ENCODE data around the gene H3-3A. TPM values are rescaled to one million over a fixed set of nuclear protein-coding genes. Genes with fewer than 3 reads are reported as not detected.
A peak's percentile ranks its signal among the peaks of the same experiment; 100 is the strongest.

H3-3A gene
- polyA plus RNA-seq, 4 donors, result 697 to 1,257 (median 934) TPM

GRCh38 chr1:226116673-226117072 is 54.2 kb downstream of the H3-3A start:
- Histone ChIP-seq H3K36me3 (ENCODE audit: control insufficient read depth in 3 of 3, insufficient read depth in 2 of 3, low read depth in 1 of 3, low read length in 3 of 3) (no peaks in the 10 kb centered on the region), H3K27ac (ENCODE audit: low read depth in 1 of 3, low read length in 2 of 3) (no peak overlapping the region), H3K4me1 (ENCODE audit: control insufficient read depth in 3 of 3, insufficient read depth in 2 of 3, low read depth in 1 of 3, low read length in 2 of 3) (peaks cover 0 to 4% (median under 1%) of the 10 kb centered on the region in 3 donors), H3K4me3 (ENCODE audit: low read depth in 1 of 3, low read length in 3 of 3) (no peak overlapping the region), H3K27me3 (ENCODE audit: control insufficient read depth in 3 of 3, insufficient read depth in 3 of 3, low read length in 3 of 3) (no peaks in the 10 kb centered on the region), H3K9me3 (ENCODE audit: control insufficient read depth in 2 of 2, insufficient read depth in 1 of 2, low read depth in 1 of 2, low read length in 1 of 2) (no peaks in the 10 kb centered on the region)
- FAIRE-seq (no peak), DNase-seq (no peak)
- 29 to 65% (median 45%) methylated on average over 3 of the region's 3 CpGs for WGBS, 3 donors

- Histone ChIP-seq H3K27ac (ENCODE audit: low read depth in 1 of 3, low read length in 2 of 3) (no peak overlapping the region), H3K4me3 (ENCODE audit: low read depth in 1 of 3, low read length in 3 of 3) (no peak overlapping the region), H3K9me3 (ENCODE audit: control insufficient read depth in 2 of 2, insufficient read depth in 1 of 2, low read depth in 1 of 2, low read length in 1 of 2) (no peaks in the 10 kb centered on the region), H3K27me3 (ENCODE audit: control insufficient read depth in 3 of 3, insufficient read depth in 3 of 3, low read length in 3 of 3) (no peaks in the 10 kb centered on the region), H3K36me3 (ENCODE audit: control insufficient read depth in 3 of 3, insufficient read depth in 2 of 3, low read depth in 1 of 3, low read length in 3 of 3) (no peaks in the 10 kb centered on the region), H3K4me1 (ENCODE audit: control insufficient read depth in 3 of 3, insufficient read depth in 2 of 3, low read depth in 1 of 3, low read length in 2 of 3) (peaks cover 0 to 4% (median 0%) of the 10 kb centered on the region in 3 donors)
- DNase-seq (no peak), FAIRE-seq (no peak)
- WGBS, 3 donors, result 75 to 88% (median 85%) methylated on average over 6 of the region's 6 CpGs
Observed at GRCh38 chr1:226117330-226117729, 54.8 kb downstream of the H3-3A start.

- H3K9me3 ChIP-seq (ENCODE audit: control insufficient read depth in 2 of 2, insufficient read depth in 1 of 2, low read depth in 1 of 2, low read length in 1 of 2), result no peaks in the 10 kb centered on the region
- H3K4me1 ChIP-seq (ENCODE audit: control insufficient read depth in 3 of 3, insufficient read depth in 2 of 3, low read depth in 1 of 3, low read length in 2 of 3), result peaks cover 0 to 12% (median 0%) of the 10 kb centered on the region in 3 donors
- H3K27ac ChIP-seq (ENCODE audit: low read depth in 1 of 3, low read length in 2 of 3), result no peak overlapping the region
- H3K36me3 ChIP-seq (ENCODE audit: control insufficient read depth in 3 of 3, insufficient read depth in 2 of 3, low read depth in 1 of 3, low read length in 3 of 3), result no peaks in the 10 kb centered on the region
- FAIRE-seq (no peak), DNase-seq (no peak)
- H3K27me3 ChIP-seq (ENCODE audit: control insufficient read depth in 3 of 3, insufficient read depth in 3 of 3, low read length in 3 of 3), result no peaks in the 10 kb centered on the region
- WGBS, 3 donors, result 87 to 94% (median 89%) methylated on average over 4 of the region's 4 CpGs
- no peak overlapping the region for H3K4me3 ChIP-seq (ENCODE audit: low read depth in 1 of 3, low read length in 3 of 3)
Observed at GRCh38 chr1:226118357-226118756, 55.8 kb downstream of the H3-3A start.

DNA sequence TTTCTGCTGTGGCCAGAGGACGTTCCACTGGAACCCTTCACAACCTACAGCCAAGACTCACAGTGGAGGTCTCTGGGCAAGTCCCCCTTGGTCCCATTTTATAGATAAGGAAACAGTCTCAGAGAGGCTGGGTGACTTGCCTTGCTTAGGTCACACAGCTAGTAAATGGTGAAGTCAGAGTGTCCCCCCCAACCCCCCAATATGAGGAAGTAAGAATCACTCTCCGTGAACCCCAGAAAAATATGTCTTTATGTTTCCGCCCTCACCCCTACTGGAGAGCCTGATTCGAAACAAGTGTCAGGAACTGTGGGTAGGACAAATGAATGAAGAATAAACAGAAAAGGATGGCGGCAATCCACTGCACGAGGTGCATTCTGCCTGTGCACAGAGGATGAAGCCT is 56.7 kb downstream of the H3-3A start:
- Histone ChIP-seq H3K36me3 (ENCODE audit: control insufficient read depth in 3 of 3, insufficient read depth in 2 of 3, low read depth in 1 of 3, low read length in 3 of 3) (no peaks in the 10 kb centered on the region), H3K27ac (ENCODE audit: low read depth in 1 of 3, low read length in 2 of 3) (no peak overlapping the region), H3K4me3 (ENCODE audit: low read depth in 1 of 3, low read length in 3 of 3) (no peak overlapping the region), H3K4me1 (ENCODE audit: control insufficient read depth in 3 of 3, insufficient read depth in 2 of 3, low read depth in 1 of 3, low read length in 2 of 3) (peaks cover 0 to 19% (median 4%) of the 10 kb centered on the region in 3 donors), H3K27me3 (ENCODE audit: control insufficient read depth in 3 of 3, insufficient read depth in 3 of 3, low read length in 3 of 3) (no peaks in the 10 kb centered on the region), H3K9me3 (ENCODE audit: control insufficient read depth in 2 of 2, insufficient read depth in 1 of 2, low read depth in 1 of 2, low read length in 1 of 2) (no peaks in the 10 kb centered on the region)
- DNase-seq, result no peak
- WGBS, 3 donors, result 83 to 87% (median 84%) methylated on average over 6 of the region's 6 CpGs
- FAIRE-seq, result no peak

DNA sequence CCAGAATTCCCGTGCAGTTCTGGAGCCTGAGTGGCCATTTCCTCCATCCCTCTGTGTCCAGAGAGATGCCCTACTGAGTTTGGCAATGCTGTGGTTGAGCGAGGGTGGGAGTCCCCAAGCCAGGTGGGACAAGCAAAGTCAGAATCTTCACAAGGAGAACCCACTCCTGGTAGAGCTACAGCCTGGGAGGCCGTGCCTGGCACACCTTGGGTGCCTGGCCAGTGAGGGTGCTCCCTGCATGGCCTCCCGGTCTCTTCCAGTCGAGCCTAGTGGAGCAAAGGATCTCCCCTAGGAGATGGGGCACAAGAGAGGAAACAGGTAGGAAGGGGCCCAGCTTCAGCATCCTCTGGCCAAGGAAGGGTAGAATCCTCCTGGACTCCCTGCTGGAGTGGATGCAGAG is 57.9 kb downstream of the H3-3A start:
- H3K27ac ChIP-seq (ENCODE audit: low read depth in 1 of 3, low read length in 2 of 3), result no peak overlapping the region
- H3K36me3 ChIP-seq (ENCODE audit: control insufficient read depth in 3 of 3, insufficient read depth in 2 of 3, low read depth in 1 of 3, low read length in 3 of 3), result no peaks in the 10 kb centered on the region
- no peak for DNase-seq
- H3K27me3 ChIP-seq (ENCODE audit: control insufficient read depth in 3 of 3, insufficient read depth in 3 of 3, low read length in 3 of 3), result no peaks in the 10 kb centered on the region
- FAIRE-seq, result no peak
- no peaks in the 10 kb centered on the region for H3K9me3 ChIP-seq (ENCODE audit: control insufficient read depth in 2 of 2, insufficient read depth in 1 of 2, low read depth in 1 of 2, low read length in 1 of 2)
- H3K4me3 ChIP-seq (ENCODE audit: low read depth in 1 of 3, low read length in 3 of 3), result no peak overlapping the region
- H3K4me1 ChIP-seq (ENCODE audit: control insufficient read depth in 3 of 3, insufficient read depth in 2 of 3, low read depth in 1 of 3, low read length in 2 of 3), result peaks cover 0 to 27% (median 4%) of the 10 kb centered on the region in 3 donors
- WGBS, 3 donors, result 81 to 90% (median 90%) methylated on average over 4 to 5 of the region's 5 CpGs

- DNase-seq (no peak), FAIRE-seq (no peak)
- Histone ChIP-seq H3K36me3 (ENCODE audit: control insufficient read depth in 3 of 3, insufficient read depth in 2 of 3, low read depth in 1 of 3, low read length in 3 of 3) (no peaks in the 10 kb centered on the region), H3K4me3 (ENCODE audit: low read depth in 1 of 3, low read length in 3 of 3) (peak overlapping the region; percentile 31 to 72 (median 63)), H3K9me3 (ENCODE audit: control insufficient read depth in 2 of 2, insufficient read depth in 1 of 2, low read depth in 1 of 2, low read length in 1 of 2) (no peaks in the 10 kb centered on the region), H3K4me1 (ENCODE audit: control insufficient read depth in 3 of 3, insufficient read depth in 2 of 3, low read depth in 1 of 3, low read length in 2 of 3) (peaks cover 0 to 27% (median 4%) of the 10 kb centered on the region in 3 donors), H3K27me3 (ENCODE audit: control insufficient read depth in 3 of 3, insufficient read depth in 3 of 3, low read length in 3 of 3) (no peaks in the 10 kb centered on the region), H3K27ac (ENCODE audit: low read depth in 1 of 3, low read length in 2 of 3) (peak overlapping the region in 2 of 3 donors; percentile 52 to 98)
- WGBS, 3 donors, result 9 to 11% (median 11%) methylated on average over 30 to 37 of the region's 37 CpGs
Observed at GRCh38 chr1:226121049-226121586, 58.6 kb downstream of the H3-3A start.

Other genes starting within 250 kb of the H3-3A start
- gene TMEM63A, start 180.3 kb upstream of the H3-3A start, polyA plus RNA-seq, result 10 to 100 TPM in 3 of 4 donors, 1 to 10 TPM in 1; 5.1 to 99.2 (median 35.0) TPM
- under 1 TPM in 2 of 4 donors, not detected in 2; 0.19 to 0.58 TPM for gene LEFTY1, start 173.6 kb upstream of the H3-3A start, polyA plus RNA-seq
- gene PYCR2, start 138.5 kb upstream of the H3-3A start, polyA plus RNA-seq, result 10 to 100 TPM; 31.9 to 68.0 (median 36.7) TPM
- gene LEFTY2, start 121.5 kb upstream of the H3-3A start, polyA plus RNA-seq, result under 1 TPM in 2 of 4 donors, not detected in 2; 0.01 to 0.07 TPM
- 10 to 100 TPM in 2 of 4 donors, 1 to 10 TPM in 2; 7.8 to 16.8 (median 9.7) TPM for gene SDE2, start 63.4 kb upstream of the H3-3A start, polyA plus RNA-seq
- gene ACBD3, start 124.0 kb downstream of the H3-3A start, polyA plus RNA-seq, result 10 to 100 TPM; 16.1 to 42.4 (median 23.4) TPM
- 1 to 10 TPM in 1 of 4 donors, under 1 TPM in 2, not detected in 1; 0.06 to 1.1 (median 0.15) TPM for gene MIXL1, start 160.9 kb downstream of the H3-3A start, polyA plus RNA-seq
- gene LIN9, start 246.4 kb downstream of the H3-3A start, polyA plus RNA-seq, result 1 to 10 TPM; 1.8 to 5.5 (median 3.7) TPM